Endothelial cell of umbilical vein (primary cell): Measurements from ENCODE around the gene AK4. TPM values are rescaled to one million over a fixed set of nuclear protein-coding genes. Genes with fewer than 3 reads are reported as not detected.

Source experiments
- BruUV-seq: library from RNA; stranded (reverse); fragments of 400-500 nt; replicated peaks from 2 replicates; lab custom pipeline; 2021; lab: Mats Ljungman, UMichigan
- CTCF ChIA-PET: fragments of 300-600, 350-600 bp; sonication (Branson Sonifier 250); formaldehyde crosslinking; loops from one replicate; lab custom pipeline; 2021; ENCODE audit warnings: antibody characterized with exemption, inconsistent platforms; lab: Charles Lee
- POLR2A ChIA-PET: fragments of 300-600, 350-600 bp; sonication (Branson Sonifier 250); formaldehyde crosslinking; loops from one replicate; lab custom pipeline; 2021; ENCODE audit warnings: antibody characterized with exemption, inconsistent platforms; lab: Charles Lee
- DNase-seq: peaks from one replicate; pipeline ENCODE4 v3.0.0-alpha.2; 2011; ENCODE audit warnings: low read depth, low spot score
- FAIRE-seq: peaks from 2 replicates; lab custom pipeline; 2011; peaks lifted over from hg19 to GRCh38; lab: Jason Lieb, UNC
- H2AFZ ChIP-seq: 2 replicates; pipeline ENCODE4 v1.6.0; 2012; ENCODE audit warnings: low read depth, low read length, control low read depth, inconsistent platforms
- H3K27ac ChIP-seq: 2 replicates; pipeline ENCODE4 v1.5.1; 2011; ENCODE audit warnings: low read depth, mild to moderate bottlenecking, control low read depth, low read length, moderate library complexity; ENCODE audit not compliant: insufficient read depth
- H3K27me3 ChIP-seq, 2 experiments: 2 replicates each; pipeline versions ENCODE4 v1.6.0 to v1.6.1; 2011; ENCODE audit warnings: low read length in 2 of 2, mixed read lengths in 1 of 2; ENCODE audit not compliant: control insufficient read depth in 2 of 2, insufficient read depth in 2 of 2
- H3K36me3 ChIP-seq, 2 experiments: 2 replicates in 1 of 2; 3 replicates in 1 of 2; pipeline ENCODE4 v1.5.1; 2011; ENCODE audit warnings: low read length in 2 of 2, mild to moderate bottlenecking in 1 of 2, moderate library complexity in 1 of 2; ENCODE audit not compliant: control insufficient read depth in 2 of 2, insufficient read depth in 2 of 2; ENCODE audit errors: extremely low read depth in 1 of 2
- H3K4me1 ChIP-seq: 3 replicates; pipeline ENCODE4 v1.5.1; 2011; ENCODE audit warnings: mild to moderate bottlenecking, low read length; ENCODE audit not compliant: control insufficient read depth, insufficient read depth; ENCODE audit errors: extremely low read depth
- H3K4me2 ChIP-seq: 2 replicates; pipeline ENCODE4 v1.6.1; 2011; ENCODE audit warnings: low read length, control low read depth, mixed read lengths; ENCODE audit not compliant: insufficient read depth
- H3K4me3 ChIP-seq, 3 experiments: fragments of 200-600 bp in 1 of 3; sonication (generic), shearing (Covaris generic) in 1 of 3; replicated peaks in 1 of 3; 2 replicates each; pipeline ENCODE4 v1.5.1; 2011 to 2016; ENCODE audit warnings: control low read depth in 3 of 3, low read length in 3 of 3, mild to moderate bottlenecking in 2 of 3, inconsistent platforms in 1 of 3, low read depth in 1 of 3, moderate library complexity in 1 of 3; ENCODE audit not compliant: insufficient read depth in 1 of 3
- H3K79me2 ChIP-seq: 2 replicates; pipeline ENCODE4 v1.6.0; 2012; ENCODE audit warnings: low read length, inconsistent platforms; ENCODE audit not compliant: control insufficient read depth, insufficient read depth
- H3K9ac ChIP-seq: replicated peaks from 2 replicates; pipeline ENCODE3; 2011; ENCODE audit warnings: low read length, control low read depth; ENCODE audit not compliant: insufficient read depth; ENCODE audit errors: extremely low read depth
- H3K9me1 ChIP-seq: replicated peaks from 3 replicates; pipeline ENCODE4 v1.6.0; 2011; ENCODE audit warnings: mild to moderate bottlenecking, low read length; ENCODE audit not compliant: control insufficient read depth, insufficient read depth; ENCODE audit errors: extremely low read depth
- H3K9me3 ChIP-seq: replicated peaks from 2 replicates; pipeline ENCODE4 v1.5.1; 2012; ENCODE audit warnings: low read length, inconsistent platforms; ENCODE audit not compliant: control insufficient read depth, insufficient read depth
- H4K20me1 ChIP-seq: replicated peaks from 2 replicates; pipeline ENCODE3; 2011; ENCODE audit warnings: mild to moderate bottlenecking, low read length; ENCODE audit not compliant: control insufficient read depth, insufficient read depth; ENCODE audit errors: extremely low read depth
- EZH2 ChIP-seq: IDR thresholded peaks from 2 replicates; pipeline ENCODE4 v1.6.1; 2012; ENCODE audit warnings: borderline replicate concordance, low read depth, mild to moderate bottlenecking, moderate library complexity, low read length, inconsistent platforms; ENCODE audit not compliant: severe bottlenecking
- FOS ChIP-seq: IDR thresholded peaks from 2 replicates; pipeline ENCODE4 v1.6.1; 2011; ENCODE audit warnings: mild to moderate bottlenecking, low read length, moderate library complexity, borderline replicate concordance; ENCODE audit not compliant: insufficient read depth
- GATA2 ChIP-seq: IDR thresholded peaks from 2 replicates; pipeline ENCODE4 v1.7.0; 2011; ENCODE audit warnings: low read depth, mild to moderate bottlenecking, moderate library complexity, mixed read lengths, low read length; ENCODE audit not compliant: insufficient read length, insufficient read depth
- JUN ChIP-seq: IDR thresholded peaks from 2 replicates; pipeline ENCODE4 v1.6.1; 2011; ENCODE audit warnings: borderline replicate concordance, low read depth; ENCODE audit not compliant: insufficient read length, insufficient read depth
- POLR2A ChIP-seq: IDR thresholded peaks from 2 replicates; pipeline ENCODE4 v1.6.1; 2012; ENCODE audit warnings: low read depth, mild to moderate bottlenecking, control low read depth, low read length
- POLR2AphosphoS5 ChIP-seq: IDR thresholded peaks from 2 replicates; pipeline ENCODE4 v1.6.1; 2012; ENCODE audit warnings: low read depth, mild to moderate bottlenecking, control low read depth, low read length, moderate library complexity; ENCODE audit not compliant: insufficient read depth
- dilution Hi-C: fragments of 300-500 bp; cut with MboI; formaldehyde crosslinking; loops from one replicate; pipeline ENCODE4 v1.15.0; 2019; ENCODE audit warnings: low sequenced_read_pairs; ENCODE audit not compliant: extremely low pct_ligation_motif_present
- intact Hi-C: fragments of 100-400 bp; cut with micrococcal nuclease; formaldehyde crosslinking; loops from one replicate; pipeline ENCODE4 v1.10.0; 2022
- polyA plus RNA-seq, 4 experiments: library from polyadenylated mRNA; depleted of rRNA in 3 of 4; stranded (reverse) in 3 of 4; unstranded in 1 of 4; fragments of >200 nt; gene quantifications; 2 replicates each; pipeline versions ENCODE4 v1.2.1 to v1.2.3, GENCODE V29; 2011 to 2012; ENCODE audit warnings: missing spikeins in 1 of 4
- total RNA-seq: library from RNA; stranded (reverse); gene quantifications from 2 replicates; pipeline ENCODE4 v1.2.3, GENCODE V29; 2021
- TF ChIP-seq, protein P1 (sequence below): IDR thresholded peaks from 2 replicates; pipeline ENCODE4 v1.6.1; 2011; ENCODE audit not compliant: insufficient read depth, insufficient read length

Gene AK4
- total and polyA plus RNA-seq, 2 donors (not counting 3 experiments of a cell fraction or from before 2014, with no cell fraction given): 2.2 to 5.6 TPM

DNA sequence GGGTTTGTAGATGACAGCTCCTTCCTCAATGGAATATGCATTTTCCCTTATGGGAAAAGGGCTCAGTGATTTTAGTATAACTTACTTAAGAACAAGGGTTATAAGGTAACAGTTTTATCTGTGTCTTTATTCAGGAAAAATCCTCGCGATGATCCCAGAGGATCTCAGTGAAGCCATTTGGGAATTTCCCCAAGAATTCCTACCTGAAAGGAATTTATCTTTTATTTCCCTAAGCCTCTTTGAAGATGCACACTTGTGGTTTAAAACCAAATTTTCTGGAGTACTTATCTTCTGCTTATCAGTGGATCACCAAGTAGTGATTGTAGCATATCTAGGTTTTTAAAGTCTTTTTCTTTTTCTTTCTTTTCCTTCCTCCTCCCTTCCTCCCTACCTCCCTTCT, 58.8 kb downstream of the AK4 start:
- FAIRE-seq (no peak), DNase-seq (no peak)
- dilution Hi-C loops (no loop called here), intact Hi-C loops (no loop called here)
- no peaks in the 10 kb centered on the region for H3K9me1 ChIP-seq
- H3K4me3 ChIP-seq: no peak overlapping the region
- POLR2A ChIA-PET: no interaction called here
- TF ChIP-seq POLR2A (no peak), GATA2 (no peak), POLR2AphosphoS5 (no peak), EZH2 (no peak)
- TF ChIP-seq, protein P1, sequence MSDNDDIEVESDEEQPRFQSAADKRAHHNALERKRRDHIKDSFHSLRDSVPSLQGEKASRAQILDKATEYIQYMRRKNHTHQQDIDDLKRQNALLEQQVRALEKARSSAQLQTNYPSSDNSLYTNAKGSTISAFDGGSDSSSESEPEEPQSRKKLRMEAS: no peak
- no peaks in the 10 kb centered on the region for H3K79me2 ChIP-seq
- no peaks in the 10 kb centered on the region for H3K36me3 ChIP-seq
- no peak overlapping the region for H3K9ac ChIP-seq
- H3K4me2 ChIP-seq: no peak overlapping the region
- H3K4me1 ChIP-seq: no peaks in the 10 kb centered on the region
- H3K27me3 ChIP-seq: peaks cover 0 to 2% of the 10 kb centered on the region in 2 experiments
- BruUV-seq: no TSS peak
- CTCF ChIA-PET: interaction anchor here (1.2 to 1.8 kb wide), 4 partner anchors 9 to 147 kb away, joined by 3 to 8 read pairs (median 4); no protein-coding TSS in a partner anchor
- H3K27ac ChIP-seq: no peak overlapping the region
- H3K9me3 ChIP-seq: no peaks in the 10 kb centered on the region
- no peak overlapping the region for H2AFZ ChIP-seq
- H4K20me1 ChIP-seq: no peaks in the 10 kb centered on the region

DNA sequence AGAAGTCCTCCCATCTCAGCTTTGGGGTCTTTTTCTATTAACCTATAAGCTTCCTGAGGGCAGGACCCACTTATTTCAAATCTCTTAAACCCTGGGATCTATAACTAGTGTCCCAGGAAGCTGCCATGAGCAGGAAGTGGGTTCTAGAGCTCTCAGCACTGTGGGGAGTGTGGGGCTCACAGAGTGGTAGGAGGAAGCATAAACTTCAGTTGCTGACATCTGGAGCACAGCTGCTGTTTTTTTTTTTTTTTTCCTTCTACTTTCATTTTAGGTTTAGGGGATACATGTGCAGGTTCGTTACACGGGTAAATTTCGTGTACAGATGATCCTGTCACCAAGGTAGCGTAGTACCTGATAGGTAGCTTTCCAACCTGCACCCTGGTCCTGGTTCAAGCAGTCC, 59.3 kb downstream of the AK4 start:
- dilution Hi-C loops: no loop called here
- CTCF ChIA-PET: interaction anchor here (1.2 to 1.8 kb wide), 4 partner anchors 9 to 147 kb away, joined by 3 to 8 read pairs (median 4); no protein-coding TSS in a partner anchor
- POLR2A ChIA-PET: no interaction called here

More for the DNA sequence above, 59.3 kb downstream of the AK4 start:
- Histone ChIP-seq H3K9ac (no peak overlapping the region), H3K9me3 (no peaks in the 10 kb centered on the region), H3K27me3 (peaks cover 0 to 2% of the 10 kb centered on the region in 2 experiments), H4K20me1 (no peaks in the 10 kb centered on the region), H3K79me2 (no peaks in the 10 kb centered on the region), H3K4me1 (no peaks in the 10 kb centered on the region), H2AFZ (no peak overlapping the region), H3K4me2 (no peak overlapping the region), H3K9me1 (no peaks in the 10 kb centered on the region), H3K27ac (no peak overlapping the region), H3K4me3 (no peak overlapping the region), H3K36me3 (no peaks in the 10 kb centered on the region)
- DNase-seq (no peak), FAIRE-seq (no peak)
- TF ChIP-seq JUN: no peak
- no peak for TF ChIP-seq FOS
- no peak for TF ChIP-seq POLR2AphosphoS5
- no TSS peak for BruUV-seq
- intact Hi-C loops: no loop called here
